Measurements from ENCODE around the gene DNAJB9.

The DNAJB9 gene

GRCh38 chr7:108568801-108569380, 783 bp upstream of the DNAJB9 start:
- no peak for DNase-seq (ENCODE audit: low read depth in 3 of 3, low spot score in 1 of 3)

- DNase-seq (ENCODE audit: low read depth in 3 of 3, low spot score in 1 of 3), result peak in 1 of 3 donors; percentile 21
These were observed 577 bp downstream of the DNAJB9 start for GRCh38 chr7:108570146-108570755.

- no peak for DNase-seq (ENCODE audit: low read depth in 3 of 3, low spot score in 1 of 3)
These were observed 2.8 kb downstream of the DNAJB9 start for GRCh38 chr7:108572480-108572879.

- DNase-seq (ENCODE audit: low read depth in 3 of 3, low spot score in 1 of 3), result no peak
These were observed 5.5 kb downstream of the DNAJB9 start for GRCh38 chr7:108575156-108575555.

GRCh38 chr7:108576116-108576515, 6.4 kb downstream of the DNAJB9 start:
- no peak for DNase-seq (ENCODE audit: low read depth in 3 of 3, low spot score in 1 of 3)

GRCh38 chr7:108578937-108579336, 9.3 kb downstream of the DNAJB9 start:
- no peak for DNase-seq (ENCODE audit: low read depth in 3 of 3, low spot score in 1 of 3)

- no peak for DNase-seq (ENCODE audit: low read depth in 3 of 3, low spot score in 1 of 3)
These were observed 10.6 kb downstream of the DNAJB9 start for GRCh38 chr7:108580298-108580697.

GRCh38 chr7:108581655-108582491, 12.2 kb downstream of the DNAJB9 start:
- no peak for DNase-seq (ENCODE audit: low read depth in 3 of 3, low spot score in 1 of 3)

- no peak for DNase-seq (ENCODE audit: low read depth in 3 of 3, low spot score in 1 of 3)
These were observed 14.5 kb downstream of the DNAJB9 start for GRCh38 chr7:108584211-108584610.

- DNase-seq (ENCODE audit: low read depth in 3 of 3, low spot score in 1 of 3), result no peak
These were observed 16.2 kb downstream of the DNAJB9 start for GRCh38 chr7:108585843-108586242.

- no peak for DNase-seq (ENCODE audit: low read depth in 3 of 3, low spot score in 1 of 3)
These were observed 16.6 kb downstream of the DNAJB9 start for GRCh38 chr7:108586274-108586710.

- DNase-seq (ENCODE audit: low read depth in 3 of 3, low spot score in 1 of 3), result no peak
These were observed 19.5 kb downstream of the DNAJB9 start for GRCh38 chr7:108589199-108589598.

- no peak for DNase-seq (ENCODE audit: low read depth in 3 of 3, low spot score in 1 of 3)
These were observed 20.2 kb downstream of the DNAJB9 start for GRCh38 chr7:108589874-108590273.

- DNase-seq (ENCODE audit: low read depth in 3 of 3, low spot score in 1 of 3), result no peak
These were observed 20.9 kb downstream of the DNAJB9 start for GRCh38 chr7:108590606-108591005.

- DNase-seq (ENCODE audit: low read depth in 3 of 3, low spot score in 1 of 3), result no peak
These were observed 23.1 kb downstream of the DNAJB9 start for GRCh38 chr7:108592646-108593201.

- no peak for DNase-seq (ENCODE audit: low read depth in 3 of 3, low spot score in 1 of 3)
These were observed 26.9 kb downstream of the DNAJB9 start for GRCh38 chr7:108596560-108596959.

GRCh38 chr7:108598153-108598552, 28.5 kb downstream of the DNAJB9 start:
- no peak for DNase-seq (ENCODE audit: low read depth in 3 of 3, low spot score in 1 of 3)

GRCh38 chr7:108598914-108599580, 29.4 kb downstream of the DNAJB9 start:
- DNase-seq (ENCODE audit: low read depth in 3 of 3, low spot score in 1 of 3), result no peak

- DNase-seq (ENCODE audit: low read depth in 3 of 3, low spot score in 1 of 3), result no peak
These were observed 30.7 kb downstream of the DNAJB9 start for GRCh38 chr7:108600399-108600798.

- DNase-seq (ENCODE audit: low read depth in 3 of 3, low spot score in 1 of 3), result no peak
These were observed 34.1 kb downstream of the DNAJB9 start for GRCh38 chr7:108603656-108604306.
